ENCODE results near the gene UNC119. TPM values are rescaled to one million over a fixed set of nuclear protein-coding genes. Genes with fewer than 3 reads are reported as not detected.

The UNC119 gene
- polyA plus RNA-seq, 1 donor (not counting 4 experiments of a cell fraction or from before 2014, with no cell fraction given), result 60.0 TPM

DNA sequence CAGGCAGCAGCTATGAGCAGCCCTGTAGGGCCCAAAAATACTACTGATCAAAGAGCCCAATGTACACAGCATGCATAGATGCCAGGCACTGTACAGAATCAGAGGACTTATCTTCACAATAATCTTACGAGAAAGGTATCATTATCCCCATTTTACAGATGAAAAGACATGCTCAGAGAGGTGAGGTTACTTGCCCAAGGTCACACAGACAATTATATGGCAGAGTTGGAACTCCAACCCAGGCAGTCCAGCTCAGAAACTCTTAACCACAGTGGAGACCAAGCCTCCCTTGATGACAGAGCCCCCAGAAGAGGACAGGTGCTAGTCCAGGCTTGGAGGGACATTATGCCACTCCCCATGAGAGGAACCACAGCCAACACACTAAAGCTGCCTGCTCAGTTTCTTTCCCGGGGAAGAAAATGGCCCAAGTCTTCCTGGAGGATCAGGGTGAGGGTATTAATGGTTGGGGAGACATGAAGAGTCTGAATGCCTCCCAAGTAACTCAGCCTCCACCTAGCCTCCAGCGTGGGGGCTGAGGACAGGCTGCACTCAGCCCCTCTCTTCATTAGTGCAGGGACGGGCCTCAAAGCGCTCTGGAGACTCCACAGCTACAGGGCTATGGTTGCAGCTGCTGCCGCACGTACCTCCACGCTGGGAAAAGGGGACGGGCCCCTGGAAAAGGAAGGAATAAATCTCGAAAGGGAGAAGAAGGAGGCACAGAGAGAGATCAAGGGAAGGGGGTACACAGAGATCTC lies 826 bp downstream of the UNC119 start:
- peaks cover 3% of the 10 kb centered on the region for H3K9me1 ChIP-seq (ENCODE audit: control insufficient read depth, extremely low read depth, insufficient read depth, low read length)
- H3K4me1 ChIP-seq (ENCODE audit: control insufficient read depth, extremely low read depth, insufficient read depth, low read length), result peaks cover 6% of the 10 kb centered on the region

DNA sequence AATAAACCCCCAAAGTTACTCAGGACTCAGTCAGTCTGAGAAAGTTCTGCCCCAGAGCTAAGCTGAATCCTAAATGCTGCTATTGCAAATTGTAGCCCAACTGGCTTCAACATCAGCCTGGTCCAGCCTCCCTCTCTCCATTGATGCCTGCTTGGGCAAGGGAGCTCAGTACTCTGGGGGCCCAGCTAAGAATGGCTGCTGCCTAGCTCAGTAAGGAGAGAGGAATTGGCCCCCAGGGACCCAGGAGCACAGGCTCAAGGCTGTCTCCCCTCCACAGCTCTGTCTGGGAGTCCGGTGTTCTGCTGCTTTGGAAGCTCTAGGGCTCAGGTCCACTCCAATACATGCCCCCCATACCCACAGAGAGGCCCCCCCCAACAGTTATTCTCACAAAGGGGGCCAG lies 1.6 kb downstream of the UNC119 start:
- no peak overlapping the region for H3K4me3 ChIP-seq (ENCODE audit: control insufficient read depth in 2 of 3, extremely low read depth in 1 of 3, insufficient read depth in 2 of 3, low read depth in 1 of 3, low read length in 3 of 3)
- peaks cover 6% of the 10 kb centered on the region for H3K4me1 ChIP-seq (ENCODE audit: control insufficient read depth, extremely low read depth, insufficient read depth, low read length)
- no peak overlapping the region for H3K4me2 ChIP-seq (ENCODE audit: control insufficient read depth, extremely low read depth, insufficient read depth, low read depth, low read length)
- H3K27me3 ChIP-seq (ENCODE audit: control insufficient read depth, extremely low read depth, insufficient read depth, low read length), result no peaks in the 10 kb centered on the region
- no peak overlapping the region for H3K27ac ChIP-seq (ENCODE audit: control insufficient read depth, insufficient read depth, low read length)
- no peaks in the 10 kb centered on the region for H4K20me1 ChIP-seq (ENCODE audit: control insufficient read depth, extremely low read depth, insufficient read depth, low read length)
- DNase-seq (ENCODE audit: low read depth, low spot score), result no peak
- TF ChIP-seq, protein P1, sequence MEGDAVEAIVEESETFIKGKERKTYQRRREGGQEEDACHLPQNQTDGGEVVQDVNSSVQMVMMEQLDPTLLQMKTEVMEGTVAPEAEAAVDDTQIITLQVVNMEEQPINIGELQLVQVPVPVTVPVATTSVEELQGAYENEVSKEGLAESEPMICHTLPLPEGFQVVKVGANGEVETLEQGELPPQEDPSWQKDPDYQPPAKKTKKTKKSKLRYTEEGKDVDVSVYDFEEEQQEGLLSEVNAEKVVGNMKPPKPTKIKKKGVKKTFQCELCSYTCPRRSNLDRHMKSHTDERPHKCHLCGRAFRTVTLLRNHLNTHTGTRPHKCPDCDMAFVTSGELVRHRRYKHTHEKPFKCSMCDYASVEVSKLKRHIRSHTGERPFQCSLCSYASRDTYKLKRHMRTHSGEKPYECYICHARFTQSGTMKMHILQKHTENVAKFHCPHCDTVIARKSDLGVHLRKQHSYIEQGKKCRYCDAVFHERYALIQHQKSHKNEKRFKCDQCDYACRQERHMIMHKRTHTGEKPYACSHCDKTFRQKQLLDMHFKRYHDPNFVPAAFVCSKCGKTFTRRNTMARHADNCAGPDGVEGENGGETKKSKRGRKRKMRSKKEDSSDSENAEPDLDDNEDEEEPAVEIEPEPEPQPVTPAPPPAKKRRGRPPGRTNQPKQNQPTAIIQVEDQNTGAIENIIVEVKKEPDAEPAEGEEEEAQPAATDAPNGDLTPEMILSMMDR (optimal IDR thresholded peaks at IDR 0.05 in 1 of 3, IDR thresholded peaks at IDR 0.05 in 1 of 3, conservative IDR thresholded peaks at IDR 0.05 in 1 of 3; ENCODE audit: extremely low read depth in 1 of 3, insufficient read depth in 2 of 3, low read length in 3 of 3), result no peak
- TF ChIP-seq EZH2 (IDR thresholded peaks at IDR 0.05; ENCODE audit: low read length), result no peak
- peaks cover 11 to 23% of the 10 kb centered on the region in 2 experiments for H3K36me3 ChIP-seq (ENCODE audit: control insufficient read depth in 2 of 2, extremely low read depth in 1 of 2, insufficient read depth in 2 of 2, low read length in 2 of 2)
- peaks cover 3% of the 10 kb centered on the region for H3K9me1 ChIP-seq (ENCODE audit: control insufficient read depth, extremely low read depth, insufficient read depth, low read length)
- dilution Hi-C loops (cut with MboI; ENCODE audit: extremely low pct_ligation_motif_present, low sequenced_read_pairs), result no loop called here
- FAIRE-seq, result no peak
- H3K79me2 ChIP-seq (ENCODE audit: control insufficient read depth, insufficient read depth, low read length), result peaks cover 3% of the 10 kb centered on the region
- H3K9ac ChIP-seq (ENCODE audit: control insufficient read depth, extremely low read depth, insufficient read depth, low read length), result no peak overlapping the region
- no peak overlapping the region for H2AFZ ChIP-seq (ENCODE audit: control insufficient read depth, low read length)
- H3K9me3 ChIP-seq (ENCODE audit: control insufficient read depth, low read depth, low read length), result no peaks in the 10 kb centered on the region

More for the DNA sequence above, 826 bp downstream of the UNC119 start:
- Histone ChIP-seq H3K4me3 (ENCODE audit: control insufficient read depth in 2 of 3, extremely low read depth in 1 of 3, insufficient read depth in 2 of 3, low read depth in 1 of 3, low read length in 3 of 3) (peak overlapping the region; percentile 75 to 82 (median 75)), H4K20me1 (ENCODE audit: control insufficient read depth, extremely low read depth, insufficient read depth, low read length) (no peaks in the 10 kb centered on the region), H3K9ac (ENCODE audit: control insufficient read depth, extremely low read depth, insufficient read depth, low read length) (peak overlapping the region; percentile 67), H3K4me2 (ENCODE audit: control insufficient read depth, extremely low read depth, insufficient read depth, low read depth, low read length) (peak overlapping the region; percentile 85), H3K9me3 (ENCODE audit: control insufficient read depth, low read depth, low read length) (no peaks in the 10 kb centered on the region), H3K79me2 (ENCODE audit: control insufficient read depth, insufficient read depth, low read length) (peaks cover 3% of the 10 kb centered on the region), H3K27me3 (ENCODE audit: control insufficient read depth, extremely low read depth, insufficient read depth, low read length) (no peaks in the 10 kb centered on the region), H2AFZ (ENCODE audit: control insufficient read depth, low read length) (peak overlapping the region; percentile 62), H3K36me3 (ENCODE audit: control insufficient read depth in 2 of 2, extremely low read depth in 1 of 2, insufficient read depth in 2 of 2, low read length in 2 of 2) (peaks cover 12 to 28% of the 10 kb centered on the region in 2 experiments), H3K27ac (ENCODE audit: control insufficient read depth, insufficient read depth, low read length) (no peak overlapping the region)
- no peak for DNase-seq (ENCODE audit: low read depth, low spot score)
- FAIRE-seq, result no peak
- dilution Hi-C loops (cut with MboI; ENCODE audit: extremely low pct_ligation_motif_present, low sequenced_read_pairs), result no loop called here
- TF ChIP-seq EZH2 (IDR thresholded peaks at IDR 0.05; ENCODE audit: low read length), result no peak
- TF ChIP-seq, protein P1 (optimal IDR thresholded peaks at IDR 0.05 in 1 of 3, IDR thresholded peaks at IDR 0.05 in 1 of 3, conservative IDR thresholded peaks at IDR 0.05 in 1 of 3; ENCODE audit: extremely low read depth in 1 of 3, insufficient read depth in 2 of 3, low read length in 3 of 3), result no peak
